Breast epithelium (tissue), 4 donors: ENCODE measurements around the gene NR4A3. TPM values are rescaled to one million over a fixed set of nuclear protein-coding genes. Genes with fewer than 3 reads are reported as not detected.

ENCODE experiments used
- DNase-seq, 2 donors: peaks; one replicate each; pipeline ENCODE4 v3.0.0-alpha.2; 2019; ENCODE audit warnings: low spot score in 2 of 2
- H3K27ac ChIP-seq, 2 donors: fragments of 200-600 bp; sonication (generic) in 1 of 2; one replicate each; pipeline ENCODE4 v1.5.1; 2016 to 2019; ENCODE audit warnings: mild to moderate bottlenecking in 1 of 2
- H3K27me3 ChIP-seq, 2 donors: fragments of 200-600 bp; sonication (generic) in 1 of 2; one replicate each; pipeline versions ENCODE4 v1.5.1 to v1.6.0; 2017 to 2019; ENCODE audit warnings: control low read depth in 1 of 2, mild to moderate bottlenecking in 1 of 2
- H3K36me3 ChIP-seq: fragments of 200-600 bp; one replicate; pipeline ENCODE4 v1.5.1; 2019
- H3K4me1 ChIP-seq, 2 donors: fragments of 200-600 bp; sonication (generic); one replicate each; pipeline ENCODE4 v1.5.1; 2016 to 2019; ENCODE audit warnings: control low read depth in 1 of 2
- H3K4me3 ChIP-seq, 3 donors: fragments of 200-600 bp; sonication (generic); 1 replicate in 2 of 3; 2 replicates in 1 of 3; pipeline ENCODE4 v1.5.1; 2016 to 2019; ENCODE audit warnings: mild to moderate bottlenecking in 3 of 3, moderate library complexity in 2 of 3
- H3K9me3 ChIP-seq, 2 donors: fragments of 200-600 bp; sonication (generic) in 1 of 2; one replicate each; pipeline ENCODE4 v1.5.1; 2016 to 2019; ENCODE audit warnings: control low read depth in 1 of 2
- POLR2A ChIP-seq: fragments of 450-650 bp; IDR thresholded peaks from one replicate; pipeline ENCODE4 v1.6.1; 2016; ENCODE audit warnings: antibody characterized with exemption, mild to moderate bottlenecking, moderate library complexity
- POLR2AphosphoS5 ChIP-seq, 3 donors: sonication (generic); formaldehyde crosslinking; IDR thresholded peaks; one replicate each; pipeline ENCODE4 v1.6.1; 2017; ENCODE audit warnings: antibody characterized with exemption in 3 of 3
- intact Hi-C: fragments of 100-400 bp; cut with DNase I; formaldehyde crosslinking; loops from one replicate; pipeline ENCODE4 v1.15.1; 2023; ENCODE audit warnings: low total_unique reads
- total RNA-seq, 3 donors: library from RNA; depleted of rRNA; stranded (reverse); fragments of >200 nt; gene quantifications; one replicate each; pipeline ENCODE4 v1.1.0, GENCODE V29; 2016
- TF ChIP-seq, protein P1 (sequence below), 3 donors: fragments of 450-650 bp; IDR thresholded peaks; one replicate each; pipeline ENCODE4 v1.5.1; 2016 to 2017; ENCODE audit warnings: antibody characterized with exemption in 3 of 3, mild to moderate bottlenecking in 3 of 3, moderate library complexity in 3 of 3

Gene NR4A3
- total RNA-seq, 3 donors from 2014 or later, result 1.3 to 34.1 (median 4.9) TPM

DNA sequence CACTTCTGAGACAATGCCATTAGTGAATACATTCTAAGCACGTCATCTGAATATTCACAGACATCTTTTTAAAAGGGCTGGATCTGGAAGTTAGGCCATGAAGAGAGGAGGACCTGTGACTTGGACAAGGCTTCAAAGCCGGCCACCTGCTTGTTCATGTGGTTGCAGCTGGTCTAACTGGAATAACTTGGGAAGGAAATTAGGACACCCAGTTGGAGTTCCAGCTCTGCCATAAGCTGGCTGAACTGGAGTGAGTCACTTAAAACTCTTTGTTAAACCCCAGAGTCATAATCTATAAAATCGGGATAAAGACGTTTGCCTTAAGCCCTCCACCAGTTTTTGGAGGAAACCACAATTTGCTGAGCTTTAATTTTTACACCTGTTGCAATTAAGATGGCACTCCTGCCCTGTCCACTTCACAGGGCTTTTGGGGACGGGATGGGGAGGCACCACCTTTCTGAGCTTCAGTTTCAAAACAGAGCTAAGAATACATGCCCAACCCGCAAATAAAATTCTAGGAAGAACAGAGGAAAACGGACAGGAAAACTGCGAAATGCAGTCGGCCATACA, 84.2 kb downstream of the NR4A3 start:
- H3K27me3 ChIP-seq, result no peaks in the 10 kb centered on the region
- no peaks in the 10 kb centered on the region for H3K9me3 ChIP-seq
- no peaks in the 10 kb centered on the region for H3K36me3 ChIP-seq
- H3K27ac ChIP-seq, result peak overlapping the region; percentile 95 to 100
- H3K4me1 ChIP-seq, result peaks cover 0 to 5% of the 10 kb centered on the region in 2 donors
- H3K4me3 ChIP-seq, result peak overlapping the region; percentile 73 to 97 (median 94)
- peak in 1 of 2 donors; percentile 65 for DNase-seq
- TF ChIP-seq POLR2A (no peak), POLR2AphosphoS5 (IDR thresholded peaks at IDR 0.05) (peak in 1 of 3 donors; percentile 25)
- TF ChIP-seq, protein P1, sequence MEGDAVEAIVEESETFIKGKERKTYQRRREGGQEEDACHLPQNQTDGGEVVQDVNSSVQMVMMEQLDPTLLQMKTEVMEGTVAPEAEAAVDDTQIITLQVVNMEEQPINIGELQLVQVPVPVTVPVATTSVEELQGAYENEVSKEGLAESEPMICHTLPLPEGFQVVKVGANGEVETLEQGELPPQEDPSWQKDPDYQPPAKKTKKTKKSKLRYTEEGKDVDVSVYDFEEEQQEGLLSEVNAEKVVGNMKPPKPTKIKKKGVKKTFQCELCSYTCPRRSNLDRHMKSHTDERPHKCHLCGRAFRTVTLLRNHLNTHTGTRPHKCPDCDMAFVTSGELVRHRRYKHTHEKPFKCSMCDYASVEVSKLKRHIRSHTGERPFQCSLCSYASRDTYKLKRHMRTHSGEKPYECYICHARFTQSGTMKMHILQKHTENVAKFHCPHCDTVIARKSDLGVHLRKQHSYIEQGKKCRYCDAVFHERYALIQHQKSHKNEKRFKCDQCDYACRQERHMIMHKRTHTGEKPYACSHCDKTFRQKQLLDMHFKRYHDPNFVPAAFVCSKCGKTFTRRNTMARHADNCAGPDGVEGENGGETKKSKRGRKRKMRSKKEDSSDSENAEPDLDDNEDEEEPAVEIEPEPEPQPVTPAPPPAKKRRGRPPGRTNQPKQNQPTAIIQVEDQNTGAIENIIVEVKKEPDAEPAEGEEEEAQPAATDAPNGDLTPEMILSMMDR (IDR thresholded peaks at IDR 0.05), result no peak
- intact Hi-C loops, result no loop called here

DNA sequence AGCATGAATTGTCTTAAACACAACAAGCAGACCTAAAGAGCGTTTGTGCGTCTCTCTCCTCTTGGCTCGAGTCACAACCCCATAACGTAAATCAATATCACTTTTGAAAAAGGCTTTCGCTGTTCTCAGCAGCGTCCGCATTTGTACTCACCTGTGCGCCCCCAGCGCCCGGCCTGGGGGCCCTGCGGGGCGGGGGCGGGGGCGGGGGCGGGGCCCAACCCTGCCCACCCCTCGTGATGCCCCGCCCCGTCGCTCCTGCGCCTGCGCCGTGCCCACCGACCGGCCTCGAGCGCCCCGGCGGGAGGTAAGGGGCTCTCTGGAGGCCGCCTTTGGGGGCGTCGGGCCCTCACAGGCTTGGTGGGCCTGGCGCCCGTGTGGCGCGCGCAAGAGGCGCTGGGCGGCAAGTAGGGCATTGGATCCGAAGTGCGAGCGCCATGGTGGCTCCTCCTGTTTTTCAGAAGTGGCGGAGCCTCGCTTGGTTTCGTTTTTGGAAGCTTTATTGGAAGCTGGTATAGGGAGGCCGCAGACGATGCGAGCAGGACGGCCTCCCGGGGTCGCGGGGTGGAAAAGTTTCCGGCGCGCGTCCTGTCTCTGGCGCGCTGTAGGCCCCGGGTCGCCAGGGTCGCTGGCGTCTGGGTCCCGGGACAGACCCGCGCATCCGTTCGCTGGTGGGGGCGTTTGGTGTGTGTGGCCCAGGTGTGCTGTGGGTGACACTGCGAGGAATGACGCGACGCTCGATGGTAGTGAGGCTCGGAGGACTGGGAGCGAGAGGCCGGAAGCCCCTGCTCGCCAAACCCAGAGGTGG, 84.9 kb downstream of the NR4A3 start, which contains the start of gene STX17:
Gene STX17 (plus strand): TSS at position 252 of the 805 bp plus-strand sequence. CDS start 8,586 bp downstream, outside the sequence.
- DNase-seq, result peak; percentile 65 to 71
- peaks cover 0 to 5% of the 10 kb centered on the region in 2 donors for H3K4me1 ChIP-seq
- H3K9me3 ChIP-seq, result no peaks in the 10 kb centered on the region
- H3K27ac ChIP-seq, result peak within 1 kb of the TSS; percentile 95 to 100
- H3K27me3 ChIP-seq, result no peaks in the 10 kb centered on the region
- intact Hi-C loops, result no loop called here
- H3K36me3 ChIP-seq, result no peaks in the 10 kb centered on the region
- H3K4me3 ChIP-seq, result peak within 1 kb of the TSS; percentile 73 to 97 (median 94)
- TF ChIP-seq, protein P1 (IDR thresholded peaks at IDR 0.05), result no peak
- TF ChIP-seq POLR2AphosphoS5 (IDR thresholded peaks at IDR 0.05), result peak; percentile 67 to 93 (median 80)
- peak; percentile 69 for TF ChIP-seq POLR2A

GRCh38 chr9:99907208-99907532, 85.5 kb downstream of the NR4A3 start:
- Histone ChIP-seq H3K27ac (peak overlapping the region; percentile 95 to 100), H3K4me3 (peak overlapping the region; percentile 73 to 97 (median 94)), H3K9me3 (no peaks in the 10 kb centered on the region), H3K4me1 (peaks cover 0 to 5% of the 10 kb centered on the region in 2 donors), H3K36me3 (no peaks in the 10 kb centered on the region), H3K27me3 (no peaks in the 10 kb centered on the region)
- DNase-seq, result no peak
- intact Hi-C loops, result no loop called here
- TF ChIP-seq, protein P1 (IDR thresholded peaks at IDR 0.05), result no peak
- TF ChIP-seq POLR2A (no peak), POLR2AphosphoS5 (IDR thresholded peaks at IDR 0.05) (no peak)

GRCh38 chr9:99911600-99911999, 89.9 kb downstream of the NR4A3 start:
- H3K27ac ChIP-seq, result no peak overlapping the region
- H3K4me3 ChIP-seq, result no peak overlapping the region
- H3K9me3 ChIP-seq, result no peaks in the 10 kb centered on the region
- no peak for DNase-seq
- H3K36me3 ChIP-seq, result no peaks in the 10 kb centered on the region
- no peaks in the 10 kb centered on the region for H3K27me3 ChIP-seq
- H3K4me1 ChIP-seq, result peaks cover 0 to 5% of the 10 kb centered on the region in 2 donors
- intact Hi-C loops, result no loop called here
- TF ChIP-seq, protein P1 (IDR thresholded peaks at IDR 0.05), result no peak
- TF ChIP-seq POLR2A (no peak), POLR2AphosphoS5 (IDR thresholded peaks at IDR 0.05) (no peak)

Other genes with a start within 250 kb of the NR4A3 start
- 10 to 100 TPM; 32.3 to 67.9 (median 50.1) TPM for gene STX17, start 84.8 kb downstream of the NR4A3 start, total RNA-seq